Measurements from ENCODE around the gene CDHR3. TPM values are rescaled to one million over a fixed set of nuclear protein-coding genes. Genes with fewer than 3 reads are reported as not detected.
"Not testable (repeated sequence)": the region's sequence is repeated elsewhere in the genome, so short reads cannot be mapped to it uniquely, and the experiment has no call there.

The CDHR3 gene
- total RNA-seq, 2 donors from 2014 or later = 5.8 to 13.9 TPM

GRCh38 chr7:105940109-105940508, 23.0 kb upstream of the CDHR3 start:
- Mint-ChIP-seq H3K27me3 (no peaks in the 10 kb centered on the region), H3K27ac (no peak overlapping the region), H3K4me1 (no peaks in the 10 kb centered on the region), H3K4me3 (no peak overlapping the region), H3K36me3 (ENCODE audit: low read depth) (peaks cover 3% of the 10 kb centered on the region)
- no peaks in the 10 kb centered on the region for H3K9me3 ChIP-seq (ENCODE audit: control insufficient read depth, low read length, poor library complexity, severe bottlenecking)
- DNase-seq (no peak), ATAC-seq (no peak)

- H3K4me1 Mint-ChIP-seq = no peaks in the 10 kb centered on the region
- no peak overlapping the region for H3K4me3 Mint-ChIP-seq
- H3K27ac Mint-ChIP-seq = no peak overlapping the region
- H3K9me3 ChIP-seq (ENCODE audit: control insufficient read depth, low read length, poor library complexity, severe bottlenecking) = no peaks in the 10 kb centered on the region
- ATAC-seq (no peak), DNase-seq (no peak)
- peaks cover 3% of the 10 kb centered on the region for H3K36me3 Mint-ChIP-seq (ENCODE audit: low read depth)
- no peaks in the 10 kb centered on the region for H3K27me3 Mint-ChIP-seq
Observed at GRCh38 chr7:105941596-105941995, 21.5 kb upstream of the CDHR3 start.

GRCh38 chr7:105943486-105943885, 19.6 kb upstream of the CDHR3 start:
- DNase-seq (no peak), ATAC-seq (no peak)
- H3K27ac Mint-ChIP-seq = peak overlapping the region; percentile 51
- H3K4me1 Mint-ChIP-seq = peaks cover 3% of the 10 kb centered on the region
- no peaks in the 10 kb centered on the region for H3K27me3 Mint-ChIP-seq
- H3K4me3 Mint-ChIP-seq = no peak overlapping the region
- H3K9me3 ChIP-seq (ENCODE audit: control insufficient read depth, low read length, poor library complexity, severe bottlenecking) = no peaks in the 10 kb centered on the region
- peaks cover 3% of the 10 kb centered on the region for H3K36me3 Mint-ChIP-seq (ENCODE audit: low read depth)

GRCh38 chr7:105945848-105946247, 17.2 kb upstream of the CDHR3 start:
- no peak overlapping the region for H3K27ac Mint-ChIP-seq
- H3K36me3 Mint-ChIP-seq (ENCODE audit: low read depth) = no peaks in the 10 kb centered on the region
- ATAC-seq = no peak
- DNase-seq = no peak
- peaks cover 3% of the 10 kb centered on the region for H3K4me1 Mint-ChIP-seq
- no peaks in the 10 kb centered on the region for H3K9me3 ChIP-seq (ENCODE audit: control insufficient read depth, low read length, poor library complexity, severe bottlenecking)
- H3K27me3 Mint-ChIP-seq = no peaks in the 10 kb centered on the region
- no peak overlapping the region for H3K4me3 Mint-ChIP-seq

GRCh38 chr7:105951597-105951996, 11.5 kb upstream of the CDHR3 start:
- Mint-ChIP-seq H3K27ac (no peak overlapping the region), H3K36me3 (ENCODE audit: low read depth) (peaks cover 2% of the 10 kb centered on the region), H3K4me1 (peaks cover 3% of the 10 kb centered on the region)

GRCh38 chr7:105952917-105953595, 10.0 kb upstream of the CDHR3 start:
- ATAC-seq = no peak
- DNase-seq = no peak

More at GRCh38 chr7:105951597-105951996, 11.5 kb upstream of the CDHR3 start:
- ATAC-seq (no peak), DNase-seq (no peak)
- H3K9me3 ChIP-seq (ENCODE audit: control insufficient read depth, low read length, poor library complexity, severe bottlenecking) = peaks cover 3% of the 10 kb centered on the region
- H3K4me3 Mint-ChIP-seq = no peak overlapping the region
- no peaks in the 10 kb centered on the region for H3K27me3 Mint-ChIP-seq

GRCh38 chr7:105954711-105955110, 8.4 kb upstream of the CDHR3 start:
- Mint-ChIP-seq H3K27ac (no peak overlapping the region), H3K36me3 (ENCODE audit: low read depth) (peaks cover 2% of the 10 kb centered on the region), H3K4me3 (no peak overlapping the region), H3K27me3 (no peaks in the 10 kb centered on the region), H3K4me1 (no peaks in the 10 kb centered on the region)
- ATAC-seq (no peak), DNase-seq (no peak)
- H3K9me3 ChIP-seq (ENCODE audit: control insufficient read depth, low read length, poor library complexity, severe bottlenecking) = peaks cover 3% of the 10 kb centered on the region

More at GRCh38 chr7:105952917-105953595, 10.0 kb upstream of the CDHR3 start:
- Mint-ChIP-seq H3K27ac (no peak overlapping the region), H3K36me3 (ENCODE audit: low read depth) (peaks cover 2% of the 10 kb centered on the region), H3K27me3 (no peaks in the 10 kb centered on the region), H3K4me1 (no peaks in the 10 kb centered on the region), H3K4me3 (no peak overlapping the region)
- peaks cover 3% of the 10 kb centered on the region for H3K9me3 ChIP-seq (ENCODE audit: control insufficient read depth, low read length, poor library complexity, severe bottlenecking)

GRCh38 chr7:105955651-105956466, 7.2 kb upstream of the CDHR3 start:
- H3K4me1 Mint-ChIP-seq; H3K27me3 Mint-ChIP-seq; H3K4me3 Mint-ChIP-seq; DNase-seq; H3K36me3 Mint-ChIP-seq (ENCODE audit: low read depth); ATAC-seq; H3K27ac Mint-ChIP-seq; H3K9me3 ChIP-seq (ENCODE audit: control insufficient read depth, low read length, poor library complexity, severe bottlenecking): not testable (repeated sequence)

GRCh38 chr7:105958012-105958411, 5.1 kb upstream of the CDHR3 start:
- Mint-ChIP-seq H3K27ac (no peak overlapping the region), H3K4me3 (no peak overlapping the region), H3K27me3 (peaks cover 7% of the 10 kb centered on the region), H3K4me1 (no peaks in the 10 kb centered on the region), H3K36me3 (ENCODE audit: low read depth) (no peaks in the 10 kb centered on the region)
- ATAC-seq (no peak), DNase-seq (no peak)
- H3K9me3 ChIP-seq (ENCODE audit: control insufficient read depth, low read length, poor library complexity, severe bottlenecking) = no peaks in the 10 kb centered on the region

GRCh38 chr7:105962353-105962752, 711 bp upstream of the CDHR3 start:
- no peaks in the 10 kb centered on the region for H3K4me1 Mint-ChIP-seq
- DNase-seq = no peak
- no peaks in the 10 kb centered on the region for H3K36me3 Mint-ChIP-seq (ENCODE audit: low read depth)
- H3K27me3 Mint-ChIP-seq = peaks cover 9% of the 10 kb centered on the region
- no peaks in the 10 kb centered on the region for H3K9me3 ChIP-seq (ENCODE audit: control insufficient read depth, low read length, poor library complexity, severe bottlenecking)
- H3K27ac Mint-ChIP-seq = no peak overlapping the region
- ATAC-seq = no peak
- H3K4me3 Mint-ChIP-seq = no peak overlapping the region

- no peaks in the 10 kb centered on the region for H3K36me3 Mint-ChIP-seq (ENCODE audit: low read depth)
- H3K27me3 Mint-ChIP-seq = peaks cover 7% of the 10 kb centered on the region
- DNase-seq (no peak), ATAC-seq (no peak)
- H3K27ac Mint-ChIP-seq = no peak overlapping the region
- no peaks in the 10 kb centered on the region for H3K4me1 Mint-ChIP-seq
- no peak overlapping the region for H3K4me3 Mint-ChIP-seq
- no peaks in the 10 kb centered on the region for H3K9me3 ChIP-seq (ENCODE audit: control insufficient read depth, low read length, poor library complexity, severe bottlenecking)
Observed at GRCh38 chr7:105971845-105972244, 8.8 kb downstream of the CDHR3 start.

- ATAC-seq = no peak
- H3K27ac Mint-ChIP-seq = no peak overlapping the region
- no peaks in the 10 kb centered on the region for H3K36me3 Mint-ChIP-seq (ENCODE audit: low read depth)
- H3K9me3 ChIP-seq (ENCODE audit: control insufficient read depth, low read length, poor library complexity, severe bottlenecking) = no peaks in the 10 kb centered on the region
- no peak overlapping the region for H3K4me3 Mint-ChIP-seq
- no peak for DNase-seq
- H3K4me1 Mint-ChIP-seq = no peaks in the 10 kb centered on the region
- H3K27me3 Mint-ChIP-seq = peaks cover 7% of the 10 kb centered on the region
Observed at GRCh38 chr7:105972276-105972675, 9.2 kb downstream of the CDHR3 start.

GRCh38 chr7:105974471-105974870, 11.4 kb downstream of the CDHR3 start:
- no peak overlapping the region for H3K4me3 Mint-ChIP-seq
- no peak overlapping the region for H3K27ac Mint-ChIP-seq
- H3K9me3 ChIP-seq (ENCODE audit: control insufficient read depth, low read length, poor library complexity, severe bottlenecking) = no peaks in the 10 kb centered on the region
- ATAC-seq (no peak), DNase-seq (no peak)
- H3K36me3 Mint-ChIP-seq (ENCODE audit: low read depth) = no peaks in the 10 kb centered on the region
- peaks cover 7% of the 10 kb centered on the region for H3K27me3 Mint-ChIP-seq
- H3K4me1 Mint-ChIP-seq = no peaks in the 10 kb centered on the region

Measured in T-helper 17 cell (primary cell).